ENCODE data around the gene CLDN4. TPM values are rescaled to one million over a fixed set of nuclear protein-coding genes. Genes with fewer than 3 reads are reported as not detected.

The CLDN4 gene
- total RNA-seq, 2 donors from 2014 or later = 1,078 to 1,246 TPM

DNA sequence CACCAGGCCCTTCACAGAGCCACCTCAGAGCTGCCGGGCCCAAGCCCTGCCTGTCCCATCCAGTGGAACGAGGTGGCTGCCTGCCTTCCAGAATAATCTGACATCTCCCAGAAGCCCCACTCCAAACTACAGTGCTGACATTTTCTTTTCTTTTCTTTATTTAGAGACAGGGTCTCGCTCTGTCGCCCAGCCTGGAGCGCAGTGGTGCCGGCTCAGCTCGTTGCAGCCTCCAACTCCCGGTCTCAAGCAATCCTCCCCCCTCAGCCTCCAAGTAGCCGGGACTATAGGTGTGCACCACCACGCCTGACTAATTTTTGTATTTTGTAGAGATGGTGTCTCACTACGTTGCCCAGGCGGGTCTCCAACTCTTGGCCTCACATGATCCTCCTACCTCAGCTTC is 30.5 kb downstream of the CLDN4 start:
- DNase-seq (no peak), ATAC-seq (no peak)
- intact Hi-C loops (cut with DNase I, micrococcal nuclease) = no loop called here

GRCh38 chr7:73864981-73865711 is 34.4 kb downstream of the CLDN4 start:
- peak; percentile 9 for ATAC-seq
- DNase-seq = no peak
- intact Hi-C loops (cut with DNase I, micrococcal nuclease) = no loop called here

- peak; percentile 76 for ATAC-seq
- peak in 1 of 2 donors; percentile 43 for DNase-seq
- intact Hi-C loops (cut with DNase I, micrococcal nuclease) = no loop called here
Observed at GRCh38 chr7:73865738-73866445, 35.1 kb downstream of the CLDN4 start.

GRCh38 chr7:73866446-73866767 is 35.6 kb downstream of the CLDN4 start:
- no peak for ATAC-seq
- intact Hi-C loops (cut with DNase I, micrococcal nuclease) = no loop called here
- DNase-seq = no peak

DNA sequence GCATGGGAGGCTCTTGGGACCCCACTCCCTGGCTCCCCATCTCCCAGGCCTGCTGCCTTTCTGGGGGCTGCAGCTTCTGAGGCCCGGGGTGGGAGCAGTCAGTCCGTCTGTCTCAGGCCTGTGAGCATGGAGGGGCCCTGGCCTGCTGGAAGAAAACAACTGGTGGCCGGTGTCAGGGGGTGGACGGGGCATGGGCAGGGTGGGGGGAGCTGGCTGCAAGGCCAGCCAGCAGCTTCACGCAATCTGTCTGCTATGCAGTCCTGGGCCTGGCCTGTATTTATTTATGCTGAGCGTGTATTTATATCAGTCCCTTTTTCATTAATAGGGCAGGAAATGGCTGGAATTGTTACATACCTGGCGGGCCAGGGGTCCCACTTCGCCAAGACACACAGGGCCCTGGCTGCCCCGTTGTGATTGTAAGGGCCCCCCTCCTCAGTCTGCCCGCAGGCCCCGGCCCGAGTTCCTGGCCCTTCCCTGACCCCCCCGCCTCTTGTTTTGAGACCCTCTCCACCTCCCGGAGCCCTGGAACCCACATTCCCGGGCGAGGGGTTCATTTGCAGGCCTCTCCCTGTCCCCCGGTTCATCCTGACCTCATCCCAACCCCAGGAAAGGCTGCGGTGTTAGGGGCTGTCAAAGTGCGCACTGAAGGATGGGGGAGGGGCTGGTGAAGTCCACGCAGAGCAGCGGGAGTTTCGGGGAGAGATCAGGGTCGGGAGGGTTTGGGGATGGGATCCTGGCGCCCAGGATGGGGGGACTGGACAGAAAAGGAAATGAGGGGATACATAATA is 38.4 kb downstream of the CLDN4 start:
- DNase-seq (no peak), ATAC-seq (no peak)
- intact Hi-C loops (cut with DNase I, micrococcal nuclease) = no loop called here

- DNase-seq (no peak), ATAC-seq (peak; percentile 8)
- intact Hi-C loops (cut with DNase I, micrococcal nuclease) = no loop called here
Observed at GRCh38 chr7:73870041-73870492, 39.3 kb downstream of the CLDN4 start.

DNA sequence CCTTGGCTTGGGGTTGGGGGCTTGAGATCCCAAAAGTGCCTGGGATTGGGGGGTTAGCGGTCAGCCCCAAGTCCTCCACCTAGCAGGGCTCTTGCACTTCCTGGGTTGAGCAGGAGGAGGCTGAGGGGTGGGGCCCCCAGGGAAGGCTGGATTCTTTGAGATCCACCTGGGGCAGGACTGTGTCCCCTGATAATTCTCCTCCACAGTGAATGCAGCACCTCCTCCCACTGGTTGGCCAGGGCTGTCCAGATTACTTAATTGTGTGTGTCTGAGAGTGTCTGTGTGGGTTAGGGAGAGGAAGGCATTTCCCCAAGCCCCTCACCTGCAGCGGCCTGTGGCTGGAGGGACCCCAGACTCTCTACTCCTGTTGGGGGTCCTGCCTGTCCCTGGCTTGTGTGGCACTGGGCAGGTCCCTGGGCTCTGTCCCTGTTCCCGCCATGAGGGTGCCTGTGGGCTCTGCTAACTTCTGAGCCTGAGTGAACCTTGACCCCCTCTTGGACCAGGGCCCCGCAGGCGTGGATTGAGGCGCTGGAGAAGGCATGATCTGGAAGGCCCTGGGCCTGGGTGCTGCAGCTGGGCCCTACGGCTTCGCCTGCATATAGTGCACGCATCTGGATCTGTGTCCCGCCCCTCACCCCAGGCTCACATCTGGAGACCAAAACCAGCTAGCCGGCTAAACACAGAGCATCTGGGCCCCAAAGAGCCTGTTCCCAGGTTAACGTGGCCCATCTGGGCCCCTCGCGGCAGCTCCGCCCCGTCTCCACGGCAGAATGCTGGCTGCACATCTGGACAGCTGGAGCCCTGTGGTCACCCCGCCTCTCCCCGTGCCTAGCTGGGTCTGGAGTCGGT is 40.6 kb downstream of the CLDN4 start:
- ATAC-seq (peak; percentile 75), DNase-seq (peak in 1 of 2 donors; percentile 38)
- intact Hi-C loops (cut with DNase I, micrococcal nuclease) = no loop called here

GRCh38 chr7:73872056-73872908 is 41.5 kb downstream of the CLDN4 start:
- intact Hi-C loops (cut with DNase I, micrococcal nuclease) = no loop called here
- DNase-seq (no peak), ATAC-seq (no peak)

- no peak for DNase-seq
- intact Hi-C loops (cut with DNase I, micrococcal nuclease) = no loop called here
- no peak for ATAC-seq
Observed at GRCh38 chr7:73876361-73876760, 45.6 kb downstream of the CLDN4 start.

GRCh38 chr7:73876973-73877372 is 46.2 kb downstream of the CLDN4 start:
- intact Hi-C loops (cut with DNase I, micrococcal nuclease) = no loop called here
- no peak for DNase-seq
- ATAC-seq = no peak

DNA sequence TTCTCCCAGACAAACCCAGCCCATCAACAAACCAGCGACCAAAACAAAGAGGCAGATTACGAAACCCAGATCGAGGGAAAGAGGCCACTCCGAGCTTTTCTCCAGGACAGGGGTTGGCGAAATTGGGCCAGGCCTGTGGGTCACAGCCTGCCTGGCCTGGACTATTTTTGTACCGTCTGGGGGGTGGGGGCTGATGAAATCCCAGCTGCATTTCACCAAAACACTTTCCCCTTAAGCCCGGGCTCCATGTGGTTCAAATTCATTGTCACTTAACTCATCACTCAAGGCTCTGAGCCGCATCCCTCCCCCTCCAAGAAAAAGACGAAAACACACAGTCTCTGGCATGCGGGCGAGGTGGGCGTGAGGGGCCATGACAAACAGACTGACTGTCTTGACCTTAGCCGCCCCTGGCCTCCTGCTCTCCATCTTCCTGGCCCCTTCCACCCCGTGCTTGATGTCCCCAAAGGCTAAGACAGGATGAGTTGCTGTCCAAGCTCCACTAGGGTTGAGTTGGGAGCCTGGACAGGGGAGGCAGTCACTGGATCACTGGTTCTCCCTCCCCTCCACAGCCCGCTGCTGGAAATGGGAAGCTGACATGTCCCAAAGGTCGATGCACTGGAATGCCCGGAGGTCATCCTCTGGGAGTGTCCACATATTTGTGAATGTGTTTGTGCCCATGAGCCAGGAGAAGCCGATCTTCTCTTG is 49.3 kb downstream of the CLDN4 start:
- intact Hi-C loops (cut with DNase I, micrococcal nuclease) = loop anchor here in 1 of 2 donors (10.0 kb wide), 1 partner anchor 145 kb away; the partner anchor contains the start of gene ELN
- ATAC-seq (no peak), DNase-seq (no peak)

GRCh38 chr7:73880755-73881328 is 50.0 kb downstream of the CLDN4 start:
- intact Hi-C loops (cut with DNase I, micrococcal nuclease) = loop anchor here in 1 of 2 donors (10.0 kb wide), 1 partner anchor 144 kb away; the partner anchor contains the start of gene ELN
- ATAC-seq (no peak), DNase-seq (no peak)

GRCh38 chr7:73881352-73882046 is 50.7 kb downstream of the CLDN4 start:
- DNase-seq = peak in 1 of 2 donors; percentile 33
- intact Hi-C loops (cut with DNase I, micrococcal nuclease) = loop anchor here in 1 of 2 donors (10.0 kb wide), 1 partner anchor 143 kb away; the partner anchor contains the start of gene ELN
- ATAC-seq = peak; percentile 95

DNA sequence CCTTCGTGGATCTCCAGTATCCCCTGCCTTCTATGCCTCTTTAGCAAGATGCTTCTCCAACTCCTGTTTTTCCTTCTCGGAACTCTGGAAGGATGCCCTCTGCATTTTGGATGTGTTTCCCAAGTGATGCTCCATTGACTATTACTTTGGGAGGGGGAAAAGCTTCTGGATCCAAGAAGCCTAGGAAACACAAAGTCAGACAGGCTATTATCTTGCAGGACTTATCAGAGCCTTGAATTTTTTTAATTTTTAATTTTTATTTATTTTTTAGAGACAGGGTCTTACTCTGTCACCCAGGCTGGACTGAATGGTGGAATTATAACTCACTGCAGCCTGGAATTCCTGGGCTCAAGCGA is 51.2 kb downstream of the CLDN4 start:
- ATAC-seq (no peak), DNase-seq (no peak)
- intact Hi-C loops (cut with DNase I, micrococcal nuclease) = loop anchor here in 1 of 2 donors (10.0 kb wide), 1 partner anchor 143 kb away; the partner anchor contains the start of gene ELN

Measured in left colon (tissue), 2 donors.